Measurements from ENCODE around the gene RASGEF1C.

The RASGEF1C gene
- 0 to 1.7 (median 0.19) reads per million in 17 experiments for total RNA-seq

DNA sequence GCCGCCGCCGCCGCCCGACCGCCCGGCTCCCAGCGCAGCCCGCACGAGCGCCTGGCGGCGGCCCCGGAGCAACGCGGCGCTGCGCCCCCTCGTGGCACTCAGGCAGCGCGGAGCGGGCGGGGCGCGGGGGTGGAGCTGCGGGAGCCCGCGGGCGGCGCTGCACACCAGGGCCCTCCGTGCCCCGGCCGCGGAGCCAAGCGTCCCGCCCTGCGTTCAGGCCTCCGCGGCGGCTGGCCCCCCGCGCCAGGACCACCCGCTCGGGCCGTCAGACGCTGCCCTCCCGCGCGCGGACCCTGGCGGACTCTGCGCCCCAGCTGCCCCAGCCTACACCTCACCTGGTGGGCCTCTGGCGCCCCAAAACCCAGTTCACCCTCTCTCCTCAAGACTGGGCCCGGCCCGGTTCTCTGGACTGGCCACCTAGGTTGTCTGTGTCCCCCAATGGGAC lies at the start of gene RASGEF1C:
RASGEF1C (minus strand) TSS at position 75 of the 445 bp plus-strand sequence. CDS start 71,159 bp downstream, outside the sequence.
- peak; percentile 84 to 96 (median 92) for DNase-seq

DNA sequence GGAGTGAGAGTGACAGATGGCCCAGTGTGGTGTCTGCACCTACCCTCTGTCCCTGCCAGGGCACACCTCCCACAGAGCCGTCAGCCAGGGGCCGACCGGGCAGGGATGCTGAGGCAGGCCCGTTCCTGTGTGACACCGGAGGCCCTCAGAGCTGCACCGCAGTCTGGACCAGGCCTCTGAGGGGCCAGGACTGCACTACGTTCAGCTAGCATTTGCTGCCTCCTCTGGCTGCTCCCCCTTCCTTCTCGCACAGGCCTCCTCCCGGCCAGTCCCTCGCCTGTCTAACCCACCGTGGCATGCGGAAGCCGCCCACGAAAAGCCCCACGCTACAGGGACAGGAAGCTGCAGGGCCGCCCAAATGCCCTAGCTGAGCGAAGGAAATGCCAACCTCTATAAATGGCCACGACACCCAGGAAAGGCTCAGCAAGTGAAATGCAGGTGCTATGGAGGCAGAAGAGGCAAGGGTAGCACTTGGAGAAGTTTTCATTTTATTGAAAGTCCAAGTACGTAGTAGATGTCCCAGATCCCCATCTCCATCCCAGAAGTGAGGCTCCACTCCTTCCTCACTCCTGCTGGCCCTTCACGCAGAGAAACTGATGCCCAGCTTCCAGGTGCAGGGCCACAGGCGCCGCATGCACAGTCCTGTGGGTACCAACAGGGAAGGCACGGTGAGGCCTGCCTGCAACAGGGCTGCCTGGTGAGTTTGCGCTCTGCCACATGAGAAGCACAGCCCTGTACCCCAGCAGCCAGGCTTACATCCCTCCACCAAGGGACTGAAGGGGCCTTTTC lies 44.2 kb upstream of the RASGEF1C start:
- DNase-seq = no peak

DNA sequence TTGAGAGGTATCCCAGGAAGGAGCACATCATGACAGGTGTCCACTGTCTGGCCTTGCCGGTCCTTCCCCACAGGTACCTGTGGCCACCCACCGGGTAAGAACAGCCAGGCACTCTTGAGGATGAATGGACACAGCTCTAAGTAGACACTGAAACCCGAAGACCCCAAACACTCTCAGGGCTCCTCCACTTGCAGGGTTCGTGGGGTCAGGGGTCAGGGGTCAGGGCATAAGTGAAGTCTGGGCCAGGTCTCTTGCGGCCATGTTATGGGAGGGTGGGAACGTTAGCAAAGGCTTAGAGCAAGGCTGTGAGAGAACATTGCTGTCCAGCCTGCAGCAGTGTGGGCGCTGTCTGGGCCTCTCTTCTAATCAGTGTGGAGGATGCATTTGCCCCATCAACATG lies 42.9 kb upstream of the RASGEF1C start:
- DNase-seq = no peak

DNA sequence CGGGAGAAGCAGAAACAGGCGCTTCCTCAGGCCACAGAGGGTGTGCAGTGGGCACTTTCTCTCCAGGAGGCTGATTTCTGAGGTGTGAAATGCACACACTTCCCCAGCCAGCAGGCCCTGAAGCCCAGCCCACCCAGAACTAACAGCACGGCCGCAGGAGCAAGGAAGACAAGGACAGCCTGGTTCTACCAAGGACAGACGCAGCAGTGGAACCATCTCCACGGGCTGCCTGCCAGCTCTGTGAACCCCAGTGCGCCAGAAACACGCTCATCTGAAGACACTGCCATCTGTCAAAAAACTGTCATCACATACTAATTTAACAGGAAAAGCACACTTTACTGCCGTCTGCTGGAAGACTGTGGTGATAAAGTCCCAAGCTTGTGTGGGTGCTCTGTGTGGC lies 42.1 kb upstream of the RASGEF1C start:
- no peak for DNase-seq

GRCh38 chr5:180250329-180250728 lies 41.3 kb upstream of the RASGEF1C start:
- no peak for DNase-seq

GRCh38 chr5:180241600-180241999 lies 32.6 kb upstream of the RASGEF1C start:
- DNase-seq = no peak

DNA sequence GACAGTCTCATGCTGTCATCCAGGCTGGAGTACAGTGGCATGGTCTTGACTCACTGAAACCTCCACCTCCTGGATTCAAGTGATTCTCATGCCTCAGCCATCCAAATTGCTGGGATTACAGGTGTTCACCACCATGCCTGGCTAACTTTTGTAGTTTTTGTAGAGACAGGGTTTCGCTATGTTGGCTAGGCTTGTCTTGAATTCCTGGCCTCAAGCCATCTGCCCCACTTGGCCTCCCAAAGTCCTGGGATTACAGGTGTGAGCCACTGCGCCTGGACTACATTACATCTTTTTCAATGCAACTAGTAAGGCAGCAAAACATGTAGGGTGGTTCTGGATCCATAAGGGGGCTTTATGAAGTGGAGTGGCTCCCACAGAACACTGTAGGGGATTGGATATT lies 29.6 kb upstream of the RASGEF1C start:
- DNase-seq = no peak

DNA sequence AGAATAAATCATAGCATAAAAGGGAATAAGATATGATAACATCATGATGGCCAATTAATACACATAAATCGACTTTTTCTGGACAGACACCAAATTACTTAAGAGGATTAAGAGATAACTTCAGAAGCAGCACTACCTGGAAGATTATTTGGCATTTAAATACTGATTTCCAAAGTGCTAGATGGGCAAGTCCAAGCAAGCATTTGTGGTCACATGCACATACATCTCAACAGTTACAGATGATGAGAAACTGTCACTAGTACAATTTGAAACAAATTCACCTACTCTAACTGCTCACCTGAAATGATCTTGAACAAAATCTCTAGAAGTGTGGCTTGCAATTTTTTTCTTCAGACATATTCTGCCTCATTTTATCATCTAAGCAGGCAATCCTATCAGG lies 26.8 kb upstream of the RASGEF1C start:
- no peak for DNase-seq

GRCh38 chr5:180235077-180235476 lies 26.1 kb upstream of the RASGEF1C start:
- no peak for DNase-seq

GRCh38 chr5:180234271-180234670 lies 25.3 kb upstream of the RASGEF1C start:
- no peak for DNase-seq

- DNase-seq = no peak
These were observed 24.7 kb upstream of the RASGEF1C start for GRCh38 chr5:180233729-180234128.

DNA sequence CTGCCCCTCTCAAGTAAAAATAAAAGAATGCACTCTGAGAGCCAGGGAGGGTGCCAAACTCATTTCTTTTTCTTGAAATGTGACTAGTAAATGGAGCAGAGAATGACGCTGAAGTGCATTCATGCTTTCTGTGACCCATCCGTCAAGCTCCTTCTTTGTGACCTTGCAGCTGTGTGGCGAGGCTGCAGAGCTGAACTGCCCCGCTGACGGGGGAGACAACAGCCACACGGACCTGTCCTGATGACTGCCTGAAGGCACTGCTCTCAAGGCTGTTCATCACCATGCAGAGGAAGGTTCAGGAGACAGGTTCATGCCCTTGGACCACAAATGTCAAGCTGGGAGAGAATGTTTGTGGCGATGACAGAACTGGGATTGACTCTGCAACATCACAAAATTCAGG lies 21.0 kb upstream of the RASGEF1C start:
- no peak for DNase-seq

DNA sequence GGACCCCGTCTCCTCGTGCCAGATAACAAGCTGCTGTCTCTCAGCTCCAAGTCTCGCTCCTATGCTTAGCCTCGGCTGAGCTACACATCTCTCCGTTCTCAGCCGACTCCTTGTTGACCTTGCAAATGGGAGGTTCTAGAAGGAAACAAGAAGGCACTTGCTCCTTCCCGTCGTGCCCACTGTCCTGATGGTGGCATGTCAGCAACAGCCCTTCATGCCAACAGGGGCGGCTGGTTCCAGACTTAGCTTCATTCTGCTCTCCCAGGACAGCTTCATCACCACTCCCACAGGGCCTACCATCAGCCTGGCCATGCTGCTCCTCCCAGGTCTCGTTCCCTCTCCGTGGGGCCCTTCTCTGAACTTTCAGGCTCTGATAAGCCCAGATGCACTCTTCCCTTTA lies 13.0 kb upstream of the RASGEF1C start:
- DNase-seq = no peak

GRCh38 chr5:180217797-180218196 lies 8.8 kb upstream of the RASGEF1C start:
- DNase-seq = no peak

DNA sequence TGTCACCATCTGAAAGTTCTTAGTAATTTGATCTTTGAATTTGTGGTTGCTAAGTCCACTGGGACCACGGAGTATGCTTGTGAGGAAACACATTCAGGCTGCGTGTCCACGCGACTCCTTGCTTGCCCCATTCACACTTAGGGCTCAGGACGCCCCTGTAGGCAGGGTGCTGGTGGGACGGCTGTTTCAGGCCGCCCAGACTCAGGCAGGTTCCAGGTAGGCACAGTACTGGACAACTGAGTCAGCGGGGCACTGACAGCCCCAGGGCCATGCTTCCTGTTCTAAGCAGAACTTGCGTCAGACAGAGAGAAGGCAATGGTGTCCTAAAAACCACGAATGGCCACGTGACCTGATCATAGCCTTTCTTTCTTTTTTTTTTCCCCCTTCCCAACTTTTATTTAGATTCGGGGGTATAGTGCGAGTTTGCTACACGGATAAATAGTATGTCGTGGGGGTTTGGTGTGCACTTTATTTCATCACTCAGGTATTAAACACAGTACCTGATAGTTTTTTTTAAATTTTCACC lies 7.7 kb upstream of the RASGEF1C start:
- DNase-seq = no peak

DNA sequence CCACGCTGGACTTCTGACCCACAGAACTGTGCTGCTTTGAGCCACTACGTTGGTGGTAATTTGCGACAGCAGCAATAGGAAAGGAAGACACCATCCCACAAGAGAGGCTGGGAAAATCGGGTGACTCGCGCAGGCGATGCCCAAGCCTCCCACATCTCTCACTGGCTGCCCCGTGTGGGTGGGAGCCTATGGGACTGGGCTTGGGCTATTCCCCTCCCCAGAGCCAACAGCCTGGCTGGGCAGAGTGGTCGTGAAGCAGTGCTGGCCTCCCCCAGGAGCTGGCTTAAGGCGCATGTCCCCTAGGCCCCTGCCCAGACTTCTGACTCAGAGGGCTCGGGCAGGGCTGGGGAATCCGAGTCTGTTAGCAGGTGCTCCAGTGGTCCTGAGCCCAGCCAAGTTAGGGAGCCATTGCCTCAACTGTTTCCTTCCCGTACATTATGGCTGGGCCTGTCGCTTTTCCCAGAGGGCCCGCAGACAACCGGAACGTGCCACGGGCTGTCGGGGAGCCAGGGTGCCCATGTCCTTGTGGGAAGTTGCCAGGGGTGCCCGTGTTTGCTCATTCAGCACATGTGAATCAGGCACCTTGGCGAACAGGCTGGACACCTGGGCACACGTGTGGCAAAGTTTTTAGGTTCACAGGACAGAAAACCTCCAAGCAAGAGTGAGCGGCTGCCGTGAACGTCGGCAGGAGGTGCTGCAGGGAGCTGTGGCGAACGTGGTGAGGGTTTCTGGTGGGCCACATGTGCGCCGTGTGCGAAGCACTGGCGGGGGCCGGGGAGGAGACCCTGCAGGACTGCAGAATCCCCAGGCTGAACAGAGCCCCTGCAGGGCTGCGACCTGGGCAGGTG lies 7.0 kb upstream of the RASGEF1C start:
- peak in 3 of 4 experiments; percentile 10 to 29 (median 25) for DNase-seq

DNA sequence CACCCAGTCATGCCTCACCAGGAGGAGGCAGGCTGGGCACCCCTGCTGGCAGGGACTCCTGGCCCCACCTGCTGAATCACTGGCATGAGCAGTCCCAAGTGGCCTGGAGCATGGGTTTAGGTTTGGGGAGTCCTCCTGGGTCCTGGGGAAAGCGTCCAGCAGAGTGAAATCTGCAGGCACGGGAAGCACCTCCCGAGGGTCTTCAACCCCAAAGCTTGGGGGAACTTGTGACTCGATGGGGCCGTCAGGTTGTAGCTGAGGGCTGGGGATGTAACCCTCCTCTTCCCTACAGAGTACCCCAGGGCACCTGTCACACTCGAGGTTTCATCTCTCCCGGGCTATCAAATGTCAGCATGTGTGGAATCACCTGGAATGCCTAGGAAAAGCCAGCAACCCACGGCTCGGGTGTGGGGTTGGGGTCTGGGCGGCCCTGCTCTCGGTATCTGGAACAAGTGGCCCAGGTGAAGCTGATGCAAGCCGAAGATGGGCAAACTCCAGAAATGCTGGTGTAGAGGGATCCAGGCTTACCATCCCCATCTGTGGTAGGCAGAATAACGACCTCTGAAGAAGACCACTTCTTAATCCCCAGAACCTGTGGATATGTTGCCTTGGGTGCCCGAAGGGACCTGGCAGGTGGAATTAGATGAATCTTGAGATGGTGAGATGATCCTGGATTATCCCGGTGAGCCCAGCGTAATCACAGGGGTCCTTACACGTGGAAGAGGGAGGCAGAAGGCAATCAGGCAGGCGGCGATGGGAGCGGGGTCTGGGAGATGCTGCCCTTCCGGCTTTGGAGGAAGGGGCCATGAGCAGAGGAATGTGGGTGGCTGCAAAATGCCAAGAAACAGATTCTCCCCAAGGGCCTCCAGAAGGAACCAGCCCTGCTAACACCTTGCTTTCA lies 6.1 kb upstream of the RASGEF1C start:
- no peak for DNase-seq

DNA sequence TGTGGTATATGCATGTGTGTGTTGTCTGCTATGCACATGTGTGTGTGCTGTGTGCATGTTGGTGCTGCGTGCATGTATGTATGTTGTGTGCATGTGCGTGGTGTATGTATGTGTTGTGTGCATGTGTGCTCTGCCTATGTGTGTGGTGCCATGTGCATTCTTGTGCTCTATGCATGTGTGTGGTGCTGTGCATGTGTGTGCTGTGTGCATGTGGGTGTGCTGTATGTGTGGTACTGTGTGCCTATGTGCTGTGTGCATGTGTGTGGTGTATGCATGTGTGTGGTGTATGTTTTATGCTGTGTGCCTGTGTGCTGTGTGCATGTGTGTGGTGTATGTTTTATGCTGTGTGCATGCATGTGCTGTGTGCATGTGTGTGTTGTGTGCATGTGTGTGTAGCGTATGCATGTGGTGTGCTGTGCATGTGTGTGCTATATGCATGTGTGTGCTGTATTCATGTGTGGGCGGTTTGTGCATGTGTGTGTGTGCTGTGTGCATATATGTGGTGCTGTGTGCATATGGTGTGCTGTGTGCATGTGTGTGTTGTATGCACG lies 4.7 kb upstream of the RASGEF1C start:
- no peak for DNase-seq

DNA sequence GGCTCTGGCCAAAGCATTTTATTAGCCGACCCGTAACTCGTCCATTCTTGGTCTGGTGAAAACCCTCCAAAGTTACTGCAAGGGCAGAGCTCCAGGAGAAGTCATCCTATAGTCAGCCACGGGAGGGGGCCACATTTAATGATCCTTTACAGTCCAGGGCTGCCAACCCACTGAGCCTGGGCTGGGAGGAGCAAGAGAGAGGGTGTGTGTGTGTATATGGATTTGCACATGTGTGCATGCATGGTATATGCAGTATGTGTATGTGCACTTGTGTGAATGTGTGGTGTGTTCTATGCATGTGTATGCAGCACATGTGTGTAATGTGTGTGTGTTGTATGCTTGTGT lies 4.2 kb upstream of the RASGEF1C start:
- no peak for DNase-seq

GRCh38 chr5:180212363-180213255 lies 3.6 kb upstream of the RASGEF1C start:
- DNase-seq = peak; percentile 24 to 47 (median 34)

DNA sequence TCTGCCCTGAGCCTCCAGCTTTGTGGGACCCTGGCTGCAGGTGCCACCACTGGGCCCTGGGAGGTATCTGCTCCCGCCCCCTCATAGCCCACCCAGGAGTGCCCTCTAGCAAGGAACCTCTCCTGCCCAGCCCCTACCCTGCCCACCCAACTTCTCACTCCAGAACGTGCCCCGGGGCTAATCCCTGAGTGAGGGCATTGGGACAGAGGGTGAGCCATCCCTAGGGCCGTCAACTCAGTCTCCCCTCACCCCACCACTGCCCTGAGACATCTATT lies 2.7 kb upstream of the RASGEF1C start:
- DNase-seq = no peak

All from suppressor macrophage (primary cell).